ENCODE measurements around the gene MIF4GD. TPM values are rescaled to one million over a fixed set of nuclear protein-coding genes. Genes with fewer than 3 reads are reported as not detected.
A peak's percentile ranks its signal among the peaks of the same experiment; 100 is the strongest.

Gene MIF4GD
- total and polyA plus RNA-seq, 9 of the 15 experiments (the other 6 are each of a cell fraction or from before 2014, with no cell fraction given), result 11.8 to 63.8 (median 28.1) TPM

DNA sequence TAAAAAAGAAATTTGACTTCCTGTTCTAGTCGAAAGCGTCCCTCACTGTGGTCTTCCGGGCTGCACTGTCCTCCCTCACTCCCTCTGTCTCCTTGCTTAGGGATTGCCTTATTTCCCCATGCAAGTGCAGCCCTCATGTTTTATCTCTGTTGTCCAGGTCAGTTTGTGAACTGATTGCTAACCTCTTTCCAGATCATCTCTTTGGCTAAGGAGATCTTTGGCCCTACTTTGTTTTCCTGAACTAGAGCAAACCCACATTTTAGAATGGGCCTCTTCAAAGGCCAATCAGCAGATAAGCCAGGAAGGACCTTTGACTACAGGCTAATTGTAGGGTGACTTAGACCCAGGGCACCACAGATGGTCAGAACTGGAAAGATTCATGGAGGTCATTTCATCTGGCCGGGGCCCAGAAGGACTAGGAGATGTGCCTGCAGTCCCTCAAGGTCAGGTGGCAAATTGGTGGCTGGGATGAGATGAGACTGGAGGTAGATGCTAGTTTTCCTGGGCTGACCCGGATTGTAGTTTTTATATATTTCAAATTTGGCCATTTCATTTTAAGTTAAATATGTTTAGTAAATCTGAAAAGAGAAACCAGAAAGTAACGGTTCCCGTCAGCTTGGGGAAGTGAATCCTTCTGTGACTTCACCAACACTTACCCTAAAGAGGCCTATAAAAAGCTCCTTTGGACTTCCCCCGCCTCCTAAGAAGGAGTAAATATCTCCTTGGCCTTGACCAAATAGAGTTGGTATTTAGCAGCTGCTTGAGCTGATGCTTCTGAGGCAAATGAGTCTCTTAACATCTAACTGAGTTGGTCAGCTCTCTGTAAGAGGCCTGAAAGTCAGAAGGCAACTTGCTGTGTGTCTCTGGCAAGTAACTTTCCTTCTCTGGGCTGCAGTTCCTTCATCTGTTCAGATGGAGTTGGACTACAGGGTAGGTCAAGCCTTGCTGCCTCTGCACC, 24.4 kb upstream of the MIF4GD start (continued):
- TF ChIP-seq, protein P1, sequence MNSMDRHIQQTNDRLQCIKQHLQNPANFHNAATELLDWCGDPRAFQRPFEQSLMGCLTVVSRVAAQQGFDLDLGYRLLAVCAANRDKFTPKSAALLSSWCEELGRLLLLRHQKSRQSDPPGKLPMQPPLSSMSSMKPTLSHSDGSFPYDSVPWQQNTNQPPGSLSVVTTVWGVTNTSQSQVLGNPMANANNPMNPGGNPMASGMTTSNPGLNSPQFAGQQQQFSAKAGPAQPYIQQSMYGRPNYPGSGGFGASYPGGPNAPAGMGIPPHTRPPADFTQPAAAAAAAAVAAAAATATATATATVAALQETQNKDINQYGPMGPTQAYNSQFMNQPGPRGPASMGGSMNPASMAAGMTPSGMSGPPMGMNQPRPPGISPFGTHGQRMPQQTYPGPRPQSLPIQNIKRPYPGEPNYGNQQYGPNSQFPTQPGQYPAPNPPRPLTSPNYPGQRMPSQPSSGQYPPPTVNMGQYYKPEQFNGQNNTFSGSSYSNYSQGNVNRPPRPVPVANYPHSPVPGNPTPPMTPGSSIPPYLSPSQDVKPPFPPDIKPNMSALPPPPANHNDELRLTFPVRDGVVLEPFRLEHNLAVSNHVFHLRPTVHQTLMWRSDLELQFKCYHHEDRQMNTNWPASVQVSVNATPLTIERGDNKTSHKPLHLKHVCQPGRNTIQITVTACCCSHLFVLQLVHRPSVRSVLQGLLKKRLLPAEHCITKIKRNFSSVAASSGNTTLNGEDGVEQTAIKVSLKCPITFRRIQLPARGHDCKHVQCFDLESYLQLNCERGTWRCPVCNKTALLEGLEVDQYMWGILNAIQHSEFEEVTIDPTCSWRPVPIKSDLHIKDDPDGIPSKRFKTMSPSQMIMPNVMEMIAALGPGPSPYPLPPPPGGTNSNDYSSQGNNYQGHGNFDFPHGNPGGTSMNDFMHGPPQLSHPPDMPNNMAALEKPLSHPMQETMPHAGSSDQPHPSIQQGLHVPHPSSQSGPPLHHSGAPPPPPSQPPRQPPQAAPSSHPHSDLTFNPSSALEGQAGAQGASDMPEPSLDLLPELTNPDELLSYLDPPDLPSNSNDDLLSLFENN (IDR thresholded peaks at IDR 0.05; ENCODE audit: low read depth in 2 of 2, low read length in 2 of 2), result no peak
- TF ChIP-seq, protein P2, sequence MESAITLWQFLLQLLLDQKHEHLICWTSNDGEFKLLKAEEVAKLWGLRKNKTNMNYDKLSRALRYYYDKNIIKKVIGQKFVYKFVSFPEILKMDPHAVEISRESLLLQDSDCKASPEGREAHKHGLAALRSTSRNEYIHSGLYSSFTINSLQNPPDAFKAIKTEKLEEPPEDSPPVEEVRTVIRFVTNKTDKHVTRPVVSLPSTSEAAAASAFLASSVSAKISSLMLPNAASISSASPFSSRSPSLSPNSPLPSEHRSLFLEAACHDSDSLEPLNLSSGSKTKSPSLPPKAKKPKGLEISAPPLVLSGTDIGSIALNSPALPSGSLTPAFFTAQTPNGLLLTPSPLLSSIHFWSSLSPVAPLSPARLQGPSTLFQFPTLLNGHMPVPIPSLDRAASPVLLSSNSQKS (CRISPR knock-in tag; IDR thresholded peaks at IDR 0.05), result no peak
- TF ChIP-seq TAL1 (IDR thresholded peaks at IDR 0.05), result peak; percentile 68

Data from K562 (cell line).